ENCODE measurements around the gene TBXAS1.

- TF ChIP-seq CTCF (IDR thresholded peaks at IDR 0.05) (no peak), POLR2A (IDR thresholded peaks at IDR 0.05) (no peak)
These were observed 84.2 kb downstream of the TBXAS1 start for GRCh38 chr7:139913021-139913844.

Data from heart left ventricle (tissue), 13 donors.